RWPE1 (cell line): Measurements from ENCODE around the gene TRAPPC2.
"Not testable (repeated sequence)": the region's sequence is repeated elsewhere in the genome, so short reads cannot be mapped to it uniquely, and the experiment has no call there.

ENCODE experiments used
- CTCF ChIA-PET: fragments of 350-600 bp; sonication (Branson Sonifier 250); formaldehyde crosslinking; extraction: SDS; loops from one replicate; lab custom pipeline; 2021; lab: Yijun Ruan, JAX
- POLR2A ChIA-PET: fragments of 400-600 bp; formaldehyde crosslinking; extraction: SDS; loops from one replicate; lab custom pipeline; 2020; ENCODE audit warnings: antibody characterized with exemption; ENCODE audit not compliant: low non-redundant PET; lab: Yijun Ruan, JAX
- DNase-seq: peaks from one replicate; pipeline ENCODE4 v3.0.0; 2012; ENCODE audit warnings: low spot score
- H3K27ac ChIP-seq: fragments of 450-650 bp; 2 replicates; pipeline ENCODE4 v1.5.1; 2017
- CTCF ChIP-seq: fragments of 450-650 bp; conservative IDR thresholded peaks from 2 replicates; pipeline ENCODE4 v1.5.1; 2017; ENCODE audit warnings: low read depth, mild to moderate bottlenecking

Gene TRAPPC2

DNA sequence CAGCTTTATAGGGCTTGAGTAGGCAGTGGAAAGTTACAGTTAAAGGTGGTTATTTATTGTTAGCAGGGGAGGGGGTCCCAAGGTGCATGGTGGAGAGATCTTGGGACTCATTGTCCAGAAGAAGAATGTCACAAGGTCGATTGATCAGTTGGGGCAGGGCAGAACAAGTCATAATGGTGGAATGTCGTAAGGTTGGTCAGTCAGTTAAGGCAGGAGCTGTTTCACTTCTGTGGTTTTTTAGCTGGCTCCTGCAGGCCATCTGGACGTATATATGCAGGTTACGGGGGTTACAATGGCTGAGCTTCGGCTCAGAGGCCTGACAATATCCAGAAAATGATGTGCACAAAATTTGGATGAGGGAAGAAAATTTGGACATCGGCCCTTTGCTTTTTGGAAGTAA lies 7.3 kb upstream of the TRAPPC2 start:
- no peak for DNase-seq
- no peak for TF ChIP-seq CTCF
- CTCF ChIA-PET: no interaction called here
- POLR2A ChIA-PET: no interaction called here
- H3K27ac ChIP-seq: no peak overlapping the region

GRCh38 chrX:13733506-13733905 lies 914 bp downstream of the TRAPPC2 start:
- ChIA-PET POLR2A (no interaction called here), CTCF (no interaction called here)
- no peak for TF ChIP-seq CTCF
- no peak overlapping the region for H3K27ac ChIP-seq
- DNase-seq: no peak

DNA sequence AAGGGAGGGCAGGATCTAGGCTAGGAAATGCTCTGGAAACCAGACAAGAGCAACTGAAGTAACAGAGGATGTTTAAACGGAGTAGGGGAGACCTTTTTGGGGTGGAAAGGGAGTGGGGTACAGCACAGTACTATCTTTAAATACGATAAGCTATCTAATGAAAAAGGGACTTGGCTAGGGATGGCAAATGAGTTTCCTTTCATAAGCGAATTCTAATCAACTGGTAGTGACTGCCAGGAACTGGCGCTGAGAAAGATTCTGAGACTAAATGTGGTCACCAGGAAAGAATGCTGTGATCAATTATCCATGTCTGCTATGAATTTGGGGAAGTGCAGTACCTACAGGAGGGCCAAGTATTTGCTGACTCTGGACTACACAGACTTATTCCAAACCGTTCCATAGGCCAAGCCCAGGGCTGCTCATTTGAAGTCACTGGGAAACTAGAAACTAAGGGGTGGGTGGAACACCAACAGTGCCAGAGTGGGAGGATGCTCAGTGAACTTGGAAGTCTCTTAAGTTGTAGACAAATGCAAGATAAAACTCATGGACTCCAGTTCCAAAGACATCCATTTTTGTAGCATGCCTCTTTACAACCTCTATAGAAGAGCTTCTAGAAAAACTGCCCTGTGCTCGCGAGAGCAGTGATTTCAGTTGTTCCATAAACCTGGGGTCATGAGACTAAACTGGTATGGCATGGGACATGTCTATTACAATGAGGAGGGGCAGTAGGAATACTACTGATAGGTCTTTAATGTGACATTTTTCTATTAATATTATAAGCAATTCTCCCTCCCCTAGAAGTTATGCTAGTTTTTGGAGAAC lies 2.0 kb downstream of the TRAPPC2 start:
- no peak overlapping the region for H3K27ac ChIP-seq
- ChIA-PET CTCF (no interaction called here), POLR2A (interaction anchor here (0.5 kb wide), 1 partner anchor 9 kb away, joined by 7 read pairs; no protein-coding TSS in a partner anchor)
- no peak for DNase-seq
- TF ChIP-seq CTCF: no peak

DNA sequence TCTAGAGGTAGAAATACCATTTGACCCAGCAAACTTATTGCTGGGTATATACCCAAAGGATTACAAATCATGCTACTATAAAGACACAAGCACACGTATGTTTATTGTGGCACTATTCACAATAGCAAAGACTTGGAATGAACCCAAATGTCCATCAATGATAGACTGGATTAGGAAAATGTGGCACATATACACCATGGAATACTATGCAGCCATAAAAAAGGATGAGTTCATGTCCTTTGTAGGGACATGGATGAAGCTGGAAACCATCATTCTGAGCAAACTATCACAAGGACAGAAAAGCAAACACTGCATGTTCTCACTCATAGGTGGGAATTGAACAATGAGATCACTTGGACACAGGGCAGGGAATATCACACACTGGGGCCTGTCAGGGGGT lies 3.9 kb downstream of the TRAPPC2 start:
- DNase-seq, POLR2A ChIA-PET, CTCF ChIA-PET, H3K27ac ChIP-seq: not testable (repeated sequence)

- CTCF ChIA-PET, POLR2A ChIA-PET, DNase-seq, H3K27ac ChIP-seq: not testable (repeated sequence)
These were observed 7.8 kb downstream of the TRAPPC2 start for GRCh38 chrX:13726583-13726982.

- POLR2A ChIA-PET, CTCF ChIA-PET, DNase-seq, H3K27ac ChIP-seq: not testable (repeated sequence)
These were observed 9.5 kb downstream of the TRAPPC2 start for GRCh38 chrX:13724878-13725277.

- POLR2A ChIA-PET: no interaction called here
- H3K27ac ChIP-seq: no peak overlapping the region
- CTCF ChIA-PET: interaction anchor here (1.0 kb wide), 1 partner anchor 26 kb away, joined by 3 read pairs; no protein-coding TSS in a partner anchor
- DNase-seq: no peak
- TF ChIP-seq CTCF: no peak
These were observed 12.5 kb downstream of the TRAPPC2 start for GRCh38 chrX:13721819-13722519.

GRCh38 chrX:13721371-13721770 lies 13.0 kb downstream of the TRAPPC2 start:
- CTCF ChIA-PET: interaction anchor here (1.0 kb wide), 1 partner anchor 27 kb away, joined by 3 read pairs; no protein-coding TSS in a partner anchor
- no peak for DNase-seq
- POLR2A ChIA-PET: no interaction called here
- H3K27ac ChIP-seq: no peak overlapping the region
- TF ChIP-seq CTCF: no peak
